ENCODE results near the gene PLAAT2. TPM values are rescaled to one million over a fixed set of nuclear protein-coding genes. Genes with fewer than 3 reads are reported as not detected.
"Not testable (repeated sequence)": the region's sequence is repeated elsewhere in the genome, so short reads cannot be mapped to it uniquely, and the experiment has no call there.

PLAAT2 gene
- total and polyA plus RNA-seq, 10 of the 15 experiments (the other 5 are each of a cell fraction or from before 2014, with no cell fraction given), result 4.6 to 25.9 (median 8.6) TPM

DNA sequence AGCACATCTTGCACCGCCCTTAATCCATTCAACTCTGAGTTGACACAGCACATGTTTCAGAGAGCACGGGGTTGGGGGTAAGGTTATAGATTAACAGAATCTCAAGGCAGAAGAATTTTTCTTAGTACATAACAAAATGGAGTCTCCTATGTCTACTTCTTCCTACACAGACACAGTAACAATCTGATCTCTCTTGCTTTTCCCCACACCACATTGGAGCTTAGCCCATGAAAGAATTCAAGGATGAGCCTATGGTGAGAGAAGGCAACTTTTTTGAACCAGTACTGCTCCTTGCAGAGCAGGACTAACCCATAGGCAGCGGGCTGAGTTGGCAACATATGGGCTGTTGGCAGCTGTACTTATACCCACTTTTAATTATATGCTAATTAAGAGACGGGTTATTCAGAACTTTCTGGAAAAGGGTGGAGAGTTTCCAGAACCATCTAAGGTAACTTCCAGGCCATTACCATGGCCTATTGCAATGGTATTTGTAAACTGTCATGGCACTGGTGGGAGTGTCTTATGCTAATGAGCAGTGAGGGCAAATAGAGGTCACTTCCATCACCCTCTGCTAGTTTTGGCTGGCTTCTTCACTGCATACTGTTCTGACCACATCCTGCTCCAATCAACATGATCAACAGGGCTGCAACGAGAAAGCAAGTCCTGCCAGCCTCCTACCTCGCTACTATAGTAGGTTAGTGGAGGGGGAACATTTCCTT is 31.9 kb downstream of the PLAAT2 start:
- ATAC-seq (peak; percentile 80), DNase-seq (ENCODE audit: low read depth, low spot score) (peak; percentile 44), FAIRE-seq (peak; percentile 44)
- BruUV-seq (replicated peaks); H2AFZ ChIP-seq (ENCODE audit: control insufficient read depth, low read depth, low read length); H3K4me3 ChIP-seq; H3K27ac ChIP-seq (ENCODE audit: control insufficient read depth, insufficient read depth); H3K27me3 ChIP-seq (replicated peaks in 1 of 2; ENCODE audit: control insufficient read depth in 2 of 2, insufficient read depth in 2 of 2, low read length in 1 of 2); H3K9me3 ChIP-seq (replicated peaks; ENCODE audit: control insufficient read depth, insufficient read depth, low read length); H3K4me2 ChIP-seq (ENCODE audit: control insufficient read depth, insufficient read depth); H3K9ac ChIP-seq (ENCODE audit: control insufficient read depth, insufficient read depth, low read length); H4K20me1 ChIP-seq (ENCODE audit: control insufficient read depth, insufficient read depth); H3K36me3 ChIP-seq (ENCODE audit: control insufficient read depth in 2 of 2, insufficient read depth in 2 of 2, low read length in 1 of 2); intact Hi-C loops (cut with micrococcal nuclease; ENCODE audit: unreplicated experiment); H3K79me2 ChIP-seq (ENCODE audit: control insufficient read depth, insufficient read depth, low read length); POLR2A ChIA-PET; in situ Hi-C loops (cut with MboI): not testable (repeated sequence)
- ChIA-PET SMC1A (ENCODE audit: uncharacterized antibody, unreplicated experiment) (interaction anchor here (0.8 to 1.9 kb wide), 2 partner anchors 16 to 52 kb away, joined by 3 read pairs; no protein-coding TSS in a partner anchor), CTCF (interaction anchor here (1.5 to 3.2 kb wide), 3 partner anchors 24 to 132 kb away, joined by 3 to 9 read pairs (median 7); no protein-coding TSS in a partner anchor), RAD21 (ENCODE audit: unreplicated experiment) (interaction anchor here (2.2 kb wide), 1 partner anchor 36 kb away, joined by 7 read pairs; no protein-coding TSS in a partner anchor)
- TF ChIP-seq YY1 (IDR thresholded peaks at IDR 0.05; ENCODE audit: low read depth, low read length) (peak; percentile 55; the same call in 1 of the 2 replicates), ESRRA (IDR thresholded peaks at IDR 0.05; ENCODE audit: low read length) (peak; percentile 73; the same call in 1 of the 2 replicates), POU2F2 (IDR thresholded peaks at IDR 0.05; ENCODE audit: borderline replicate concordance, low read depth, low read length) (peak; percentile 81; the same call in 2 of the 3 replicates), EP300 (IDR thresholded peaks at IDR 0.05; ENCODE audit: borderline replicate concordance in 1 of 2, control insufficient read depth in 1 of 2, low read depth in 2 of 2, low read length in 2 of 2) (0 out of 4 replicates have a peak, but pooled peaks of 1 of the 2 experiments have one; percentile 17), RUNX3 (IDR thresholded peaks at IDR 0.05; ENCODE audit: low read length) (peak; percentile 87), NR2F1 (conservative IDR thresholded peaks at IDR 0.05) (peak; percentile 43; the same call in 1 of the 2 replicates), IKZF2 (IDR thresholded peaks at IDR 0.05) (0 out of 4 replicates have a peak, but pooled peaks of 1 of the 2 experiments have one; percentile 20)
- TF ChIP-seq, protein P1, sequence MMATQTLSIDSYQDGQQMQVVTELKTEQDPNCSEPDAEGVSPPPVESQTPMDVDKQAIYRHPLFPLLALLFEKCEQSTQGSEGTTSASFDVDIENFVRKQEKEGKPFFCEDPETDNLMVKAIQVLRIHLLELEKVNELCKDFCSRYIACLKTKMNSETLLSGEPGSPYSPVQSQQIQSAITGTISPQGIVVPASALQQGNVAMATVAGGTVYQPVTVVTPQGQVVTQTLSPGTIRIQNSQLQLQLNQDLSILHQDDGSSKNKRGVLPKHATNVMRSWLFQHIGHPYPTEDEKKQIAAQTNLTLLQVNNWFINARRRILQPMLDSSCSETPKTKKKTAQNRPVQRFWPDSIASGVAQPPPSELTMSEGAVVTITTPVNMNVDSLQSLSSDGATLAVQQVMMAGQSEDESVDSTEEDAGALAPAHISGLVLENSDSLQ (IDR thresholded peaks at IDR 0.05), result 0 out of 2 replicates have a peak, but pooled peaks have one; percentile 20
- H3K4me1 ChIP-seq (ENCODE audit: control insufficient read depth, insufficient read depth, low read length), result peaks cover 25% of the 10 kb centered on the region
- WGBS (ENCODE audit: insufficient coverage, insufficient replicate concordance, low lambda C conversion rate, missing lambda C conversion rate), result 42% methylated on average over 4 of the region's 6 CpGs

All from GM12878 (cell line).